ENCODE measurements around the gene ATRNL1.
"Not testable (repeated sequence)": the region's sequence is repeated elsewhere in the genome, so short reads cannot be mapped to it uniquely, and the experiment has no call there.

ATRNL1 gene

DNA sequence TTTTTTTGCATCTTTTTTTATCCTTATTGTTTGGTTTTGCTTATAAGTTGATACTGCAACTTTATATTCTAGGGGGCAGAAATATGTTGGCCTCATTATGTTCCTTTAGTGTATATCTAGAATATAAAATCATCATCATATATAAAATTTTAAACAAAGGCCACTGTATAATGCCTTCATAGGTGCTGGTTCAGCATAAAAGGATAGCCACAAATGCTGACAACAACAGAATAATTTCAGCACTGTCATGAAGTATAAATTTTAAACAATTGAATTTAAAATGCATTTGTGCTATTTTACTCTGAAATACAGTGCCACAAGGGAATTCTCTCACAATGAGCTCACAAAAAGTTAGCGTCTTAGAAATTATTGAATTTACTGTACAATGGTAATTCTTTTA, 285.9 kb downstream of the ATRNL1 start:
- Histone ChIP-seq H3K4me1 (ENCODE audit: insufficient read depth, low read length) (no peaks in the 10 kb centered on the region), H3K9me3 (ENCODE audit: insufficient read depth, low read depth, low read length) (no peaks in the 10 kb centered on the region), H3K9ac (ENCODE audit: low read depth, low read length) (no peak overlapping the region), H3K27me3 (ENCODE audit: insufficient read depth, low read length) (no peaks in the 10 kb centered on the region), H3K4me3 (ENCODE audit: low read length) (no peak overlapping the region), H3K27ac (ENCODE audit: low read length) (no peak overlapping the region), H3K36me3 (ENCODE audit: insufficient read depth, low read depth, low read length) (no peaks in the 10 kb centered on the region)

DNA sequence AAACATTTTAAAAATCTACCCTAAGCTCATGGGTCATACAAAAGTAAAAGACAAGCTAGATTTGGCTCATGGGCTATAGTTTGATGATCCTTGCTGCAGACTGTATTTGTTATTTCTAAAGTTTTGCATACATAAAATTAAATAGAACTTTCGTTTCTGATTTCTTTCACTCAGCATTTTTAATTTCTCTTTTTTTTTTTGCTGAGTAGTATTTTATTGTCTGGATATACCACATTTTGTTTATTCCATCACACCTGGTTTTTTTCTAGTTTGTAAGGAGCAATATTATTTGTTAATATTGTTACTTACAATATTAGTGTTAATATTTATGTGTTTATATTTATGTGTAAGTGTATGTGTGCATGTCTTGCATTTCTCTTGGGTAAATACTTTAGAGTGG, 291.5 kb downstream of the ATRNL1 start:
- no peaks in the 10 kb centered on the region for H3K36me3 ChIP-seq (ENCODE audit: insufficient read depth, low read depth, low read length)
- no peaks in the 10 kb centered on the region for H3K27me3 ChIP-seq (ENCODE audit: insufficient read depth, low read length)
- no peaks in the 10 kb centered on the region for H3K4me1 ChIP-seq (ENCODE audit: insufficient read depth, low read length)
- H3K4me3 ChIP-seq (ENCODE audit: low read length) = no peak overlapping the region
- no peak overlapping the region for H3K27ac ChIP-seq (ENCODE audit: low read length)
- H3K9me3 ChIP-seq (ENCODE audit: insufficient read depth, low read depth, low read length) = no peaks in the 10 kb centered on the region
- H3K9ac ChIP-seq (ENCODE audit: low read depth, low read length) = no peak overlapping the region

GRCh38 chr10:115390607-115391006, 297.4 kb downstream of the ATRNL1 start:
- Histone ChIP-seq H3K4me1 (ENCODE audit: insufficient read depth, low read length) (no peaks in the 10 kb centered on the region), H3K27me3 (ENCODE audit: insufficient read depth, low read length) (no peaks in the 10 kb centered on the region), H3K4me3 (ENCODE audit: low read length) (no peak overlapping the region), H3K9me3 (ENCODE audit: insufficient read depth, low read depth, low read length) (no peaks in the 10 kb centered on the region), H3K27ac (ENCODE audit: low read length) (no peak overlapping the region), H3K36me3 (ENCODE audit: insufficient read depth, low read depth, low read length) (no peaks in the 10 kb centered on the region), H3K9ac (ENCODE audit: low read depth, low read length) (no peak overlapping the region)

DNA sequence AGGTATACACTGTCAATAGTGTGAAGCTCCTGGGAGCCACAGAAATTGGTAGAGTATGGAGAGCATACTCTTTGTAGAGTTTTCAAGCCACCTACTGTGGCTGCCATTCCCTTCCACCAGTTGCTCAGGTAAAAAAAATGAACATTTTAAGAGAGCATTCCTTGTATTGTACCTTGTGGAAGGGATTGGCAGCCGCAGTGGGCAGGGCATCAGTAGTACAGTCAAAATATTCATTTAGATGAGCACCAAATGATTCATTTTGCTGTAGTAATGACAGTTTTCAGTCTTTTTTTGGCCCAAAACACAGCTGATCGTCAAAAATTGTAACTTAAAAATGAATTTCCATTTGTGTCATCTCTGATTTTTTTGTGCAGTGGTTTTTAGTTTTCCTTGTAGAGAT, 304.9 kb downstream of the ATRNL1 start:
- Histone ChIP-seq H3K27me3 (ENCODE audit: insufficient read depth, low read length) (no peaks in the 10 kb centered on the region), H3K9me3 (ENCODE audit: insufficient read depth, low read depth, low read length) (no peaks in the 10 kb centered on the region), H3K27ac (ENCODE audit: low read length) (no peak overlapping the region), H3K9ac (ENCODE audit: low read depth, low read length) (no peak overlapping the region), H3K36me3 (ENCODE audit: insufficient read depth, low read depth, low read length) (no peaks in the 10 kb centered on the region), H3K4me3 (ENCODE audit: low read length) (no peak overlapping the region), H3K4me1 (ENCODE audit: insufficient read depth, low read length) (no peaks in the 10 kb centered on the region)

- no peak overlapping the region for H3K27ac ChIP-seq (ENCODE audit: low read length)
- no peaks in the 10 kb centered on the region for H3K27me3 ChIP-seq (ENCODE audit: insufficient read depth, low read length)
- H3K4me3 ChIP-seq (ENCODE audit: low read length) = no peak overlapping the region
- no peaks in the 10 kb centered on the region for H3K9me3 ChIP-seq (ENCODE audit: insufficient read depth, low read depth, low read length)
- no peaks in the 10 kb centered on the region for H3K4me1 ChIP-seq (ENCODE audit: insufficient read depth, low read length)
- H3K9ac ChIP-seq (ENCODE audit: low read depth, low read length) = no peak overlapping the region
- H3K36me3 ChIP-seq (ENCODE audit: insufficient read depth, low read depth, low read length) = no peaks in the 10 kb centered on the region
Measured at GRCh38 chr10:115402699-115403098, 309.5 kb downstream of the ATRNL1 start.

- not testable (repeated sequence) for H3K9me3 ChIP-seq (ENCODE audit: insufficient read depth, low read depth, low read length); H3K4me3 ChIP-seq (ENCODE audit: low read length); H3K36me3 ChIP-seq (ENCODE audit: insufficient read depth, low read depth, low read length); H3K27me3 ChIP-seq (ENCODE audit: insufficient read depth, low read length); H3K27ac ChIP-seq (ENCODE audit: low read length); H3K9ac ChIP-seq (ENCODE audit: low read depth, low read length); H3K4me1 ChIP-seq (ENCODE audit: insufficient read depth, low read length)
Measured at GRCh38 chr10:115405838-115406237, 312.7 kb downstream of the ATRNL1 start.

- Histone ChIP-seq H3K36me3 (ENCODE audit: insufficient read depth, low read depth, low read length) (no peaks in the 10 kb centered on the region), H3K27ac (ENCODE audit: low read length) (no peak overlapping the region), H3K27me3 (ENCODE audit: insufficient read depth, low read length) (no peaks in the 10 kb centered on the region), H3K9ac (ENCODE audit: low read depth, low read length) (no peak overlapping the region), H3K9me3 (ENCODE audit: insufficient read depth, low read depth, low read length) (no peaks in the 10 kb centered on the region), H3K4me1 (ENCODE audit: insufficient read depth, low read length) (no peaks in the 10 kb centered on the region), H3K4me3 (ENCODE audit: low read length) (no peak overlapping the region)
Measured at GRCh38 chr10:115409347-115409746, 316.2 kb downstream of the ATRNL1 start.

GRCh38 chr10:115417585-115418265, 324.6 kb downstream of the ATRNL1 start:
- Histone ChIP-seq H3K9me3 (ENCODE audit: insufficient read depth, low read depth, low read length) (no peaks in the 10 kb centered on the region), H3K4me1 (ENCODE audit: insufficient read depth, low read length) (no peaks in the 10 kb centered on the region), H3K9ac (ENCODE audit: low read depth, low read length) (no peak overlapping the region), H3K4me3 (ENCODE audit: low read length) (no peak overlapping the region), H3K27me3 (ENCODE audit: insufficient read depth, low read length) (no peaks in the 10 kb centered on the region), H3K27ac (ENCODE audit: low read length) (no peak overlapping the region), H3K36me3 (ENCODE audit: insufficient read depth, low read depth, low read length) (no peaks in the 10 kb centered on the region)

DNA sequence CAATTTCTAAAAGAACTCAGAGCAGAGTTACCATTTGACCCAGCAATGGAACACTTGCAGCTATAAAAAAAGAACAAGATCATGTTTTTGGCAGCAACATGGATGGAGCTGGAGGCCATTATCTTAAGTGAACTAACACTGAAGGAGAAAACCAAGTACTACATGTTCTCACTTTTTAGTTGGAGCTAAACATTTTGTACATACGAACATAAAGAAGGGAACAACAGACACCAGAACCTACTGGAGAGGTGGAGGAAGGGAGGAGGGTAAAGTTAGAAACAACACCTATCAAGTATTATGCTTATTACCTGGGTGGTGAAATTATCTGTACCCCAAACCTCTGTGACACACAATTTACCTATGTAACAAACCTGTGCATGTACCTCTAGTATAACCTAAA, 329.5 kb downstream of the ATRNL1 start:
- Histone ChIP-seq H3K4me1 (ENCODE audit: insufficient read depth, low read length) (no peaks in the 10 kb centered on the region), H3K9ac (ENCODE audit: low read depth, low read length) (no peak overlapping the region), H3K4me3 (ENCODE audit: low read length) (no peak overlapping the region), H3K27me3 (ENCODE audit: insufficient read depth, low read length) (no peaks in the 10 kb centered on the region), H3K27ac (ENCODE audit: low read length) (no peak overlapping the region), H3K36me3 (ENCODE audit: insufficient read depth, low read depth, low read length) (no peaks in the 10 kb centered on the region), H3K9me3 (ENCODE audit: insufficient read depth, low read depth, low read length) (no peaks in the 10 kb centered on the region)

GRCh38 chr10:115427611-115428010, 334.4 kb downstream of the ATRNL1 start:
- no peaks in the 10 kb centered on the region for H3K9me3 ChIP-seq (ENCODE audit: insufficient read depth, low read depth, low read length)
- no peak overlapping the region for H3K4me3 ChIP-seq (ENCODE audit: low read length)
- H3K9ac ChIP-seq (ENCODE audit: low read depth, low read length) = no peak overlapping the region
- H3K4me1 ChIP-seq (ENCODE audit: insufficient read depth, low read length) = no peaks in the 10 kb centered on the region
- no peak overlapping the region for H3K27ac ChIP-seq (ENCODE audit: low read length)
- no peaks in the 10 kb centered on the region for H3K36me3 ChIP-seq (ENCODE audit: insufficient read depth, low read depth, low read length)
- no peaks in the 10 kb centered on the region for H3K27me3 ChIP-seq (ENCODE audit: insufficient read depth, low read length)

- no peak overlapping the region for H3K4me3 ChIP-seq (ENCODE audit: low read length)
- no peaks in the 10 kb centered on the region for H3K36me3 ChIP-seq (ENCODE audit: insufficient read depth, low read depth, low read length)
- no peaks in the 10 kb centered on the region for H3K27me3 ChIP-seq (ENCODE audit: insufficient read depth, low read length)
- no peaks in the 10 kb centered on the region for H3K9me3 ChIP-seq (ENCODE audit: insufficient read depth, low read depth, low read length)
- H3K4me1 ChIP-seq (ENCODE audit: insufficient read depth, low read length) = no peaks in the 10 kb centered on the region
- H3K27ac ChIP-seq (ENCODE audit: low read length) = no peak overlapping the region
- H3K9ac ChIP-seq (ENCODE audit: low read depth, low read length) = no peak overlapping the region
Measured at GRCh38 chr10:115432188-115432819, 339.1 kb downstream of the ATRNL1 start.

DNA sequence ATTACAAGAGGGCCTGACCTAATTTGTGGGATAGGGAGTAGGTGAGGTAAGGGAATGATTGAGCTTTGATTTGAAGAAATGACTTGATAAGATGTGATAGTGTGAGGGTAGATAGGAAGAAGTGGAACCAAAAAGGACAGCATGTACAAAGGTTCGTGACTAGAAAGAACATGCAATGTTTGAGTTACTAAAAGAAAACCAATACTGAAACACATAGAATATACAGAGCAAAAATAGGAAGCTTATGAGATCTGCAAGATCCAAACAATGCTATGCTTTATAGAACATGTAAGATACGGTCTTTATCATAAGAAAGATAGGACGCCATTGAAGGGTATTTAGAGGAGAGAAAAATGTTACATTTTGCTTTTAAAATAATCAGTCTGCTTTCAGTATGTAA, 343.8 kb downstream of the ATRNL1 start:
- H3K9ac ChIP-seq (ENCODE audit: low read depth, low read length) = no peak overlapping the region
- no peaks in the 10 kb centered on the region for H3K36me3 ChIP-seq (ENCODE audit: insufficient read depth, low read depth, low read length)
- H3K4me1 ChIP-seq (ENCODE audit: insufficient read depth, low read length) = no peaks in the 10 kb centered on the region
- no peaks in the 10 kb centered on the region for H3K9me3 ChIP-seq (ENCODE audit: insufficient read depth, low read depth, low read length)
- no peaks in the 10 kb centered on the region for H3K27me3 ChIP-seq (ENCODE audit: insufficient read depth, low read length)
- no peak overlapping the region for H3K4me3 ChIP-seq (ENCODE audit: low read length)
- no peak overlapping the region for H3K27ac ChIP-seq (ENCODE audit: low read length)

Measured in iPS-20b (cell line).